HEK293 (cell line): ENCODE results near the gene TMEM212.

Experiments
- BCL11A ChIP-seq: fragments of 450-650 bp; formaldehyde crosslinking; IDR thresholded peaks from 2 replicates; pipeline ENCODE4 v1.5.1; 2016; ENCODE audit warnings: low read depth, missing biosample characterization, missing genetic modification characterization
- HOXA7 ChIP-seq: sonication (generic); formaldehyde crosslinking; IDR thresholded peaks from 2 replicates; pipeline ENCODE4 v1.8.1; 2022; ENCODE audit warnings: missing genetic modification reagents, borderline replicate concordance
- IKZF3 ChIP-seq: fragments of 450-650 bp; IDR thresholded peaks from 2 replicates; pipeline ENCODE4 v1.5.0; 2018; ENCODE audit warnings: missing biosample characterization, mild to moderate bottlenecking, missing genetic modification characterization, moderate library complexity
- KLF16 ChIP-seq: fragments of 450-650 bp; formaldehyde crosslinking; IDR thresholded peaks from 2 replicates; pipeline ENCODE4 v1.5.1; 2017; ENCODE audit warnings: missing biosample characterization, missing genetic modification characterization
- ZNF184 ChIP-seq: fragments of 450-650 bp; IDR thresholded peaks from 2 replicates; pipeline ENCODE4 v1.5.1; 2018; ENCODE audit warnings: missing biosample characterization, mild to moderate bottlenecking, missing genetic modification characterization
- ZNF292 ChIP-seq: fragments of 450-650 bp; formaldehyde crosslinking; IDR thresholded peaks from 2 replicates; pipeline ENCODE4 v1.5.1; 2016; ENCODE audit warnings: low read depth, missing biosample characterization, missing genetic modification characterization, borderline replicate concordance
- ZNF302 ChIP-seq: fragments of 450-650 bp; formaldehyde crosslinking; IDR thresholded peaks from 2 replicates; pipeline ENCODE4 v1.5.1; 2016; ENCODE audit warnings: missing biosample characterization, missing genetic modification characterization, low read depth
- ZNF324 ChIP-seq: fragments of 450-650 bp; formaldehyde crosslinking; IDR thresholded peaks from 2 replicates; pipeline ENCODE4 v1.5.1; 2016; ENCODE audit warnings: missing biosample characterization, missing genetic modification characterization
- ZNF341 ChIP-seq: fragments of 450-650 bp; formaldehyde crosslinking; IDR thresholded peaks from 2 replicates; pipeline ENCODE4; 2016; ENCODE audit warnings: low read depth, missing biosample characterization, missing genetic modification characterization
- ZNF394 ChIP-seq: fragments of 450-650 bp; formaldehyde crosslinking; IDR thresholded peaks from 2 replicates; pipeline ENCODE4 v1.5.1; 2016; ENCODE audit warnings: missing biosample characterization, missing genetic modification characterization, mild to moderate bottlenecking, moderate library complexity, borderline replicate concordance
- ZNF433 ChIP-seq: fragments of 450-650 bp; formaldehyde crosslinking; IDR thresholded peaks from 2 replicates; pipeline ENCODE4 v1.5.1; 2016; ENCODE audit warnings: missing biosample characterization, missing genetic modification characterization, low read depth
- ZNF560 ChIP-seq: fragments of 450-650 bp; formaldehyde crosslinking; IDR thresholded peaks from 2 replicates; pipeline ENCODE4 v1.5.1; 2017; ENCODE audit warnings: missing biosample characterization, missing genetic modification characterization, borderline replicate concordance
- ZNF561 ChIP-seq: fragments of 450-650 bp; IDR thresholded peaks from 2 replicates; pipeline ENCODE4 v1.5.1; 2018; ENCODE audit warnings: missing biosample characterization, missing genetic modification characterization, borderline replicate concordance
- ZNF785 ChIP-seq: fragments of 450-650 bp; formaldehyde crosslinking; IDR thresholded peaks from 2 replicates; pipeline ENCODE4 v1.5.1; 2016; ENCODE audit warnings: missing biosample characterization, missing genetic modification characterization
- ZNF843 ChIP-seq: fragments of 450-650 bp; formaldehyde crosslinking; IDR thresholded peaks from 2 replicates; pipeline ENCODE4 v1.5.1; 2016; ENCODE audit warnings: missing biosample characterization, missing genetic modification characterization
- TF ChIP-seq, protein P1 (sequence below): fragments of 450-650 bp; formaldehyde crosslinking; IDR thresholded peaks from 2 replicates; pipeline ENCODE4 v1.5.1; 2016; ENCODE audit warnings: missing biosample characterization, missing genetic modification characterization
- TF ChIP-seq, protein P2 (sequence below): fragments of 450-650 bp; IDR thresholded peaks from 2 replicates; pipeline ENCODE4 v1.5.1; 2018; ENCODE audit warnings: missing biosample characterization, mild to moderate bottlenecking, missing genetic modification characterization
- TF ChIP-seq, protein P3 (sequence below): fragments of 450-650 bp; formaldehyde crosslinking; IDR thresholded peaks from 2 replicates; pipeline ENCODE4 v1.5.1; 2016; ENCODE audit warnings: missing biosample characterization, missing genetic modification characterization, borderline replicate concordance
- TF ChIP-seq, protein P4 (sequence below): fragments of 450-650 bp; formaldehyde crosslinking; IDR thresholded peaks from 2 replicates; pipeline ENCODE4 v1.5.1; 2016; ENCODE audit warnings: missing biosample characterization, missing genetic modification characterization
- TF ChIP-seq, protein P5 (sequence below): fragments of 450-650 bp; formaldehyde crosslinking; IDR thresholded peaks from 2 replicates; pipeline ENCODE4 v1.5.1; 2016; ENCODE audit warnings: missing biosample characterization, missing genetic modification characterization
- TF ChIP-seq, protein P6 (sequence below): fragments of 450-650 bp; formaldehyde crosslinking; IDR thresholded peaks from 2 replicates; pipeline ENCODE4 v1.5.1; 2016; ENCODE audit warnings: missing biosample characterization, missing genetic modification characterization
- TF ChIP-seq, protein P7 (sequence below): fragments of 450-650 bp; formaldehyde crosslinking; IDR thresholded peaks from 2 replicates; pipeline ENCODE4 v1.5.1; 2016; ENCODE audit warnings: missing biosample characterization, missing genetic modification characterization

The TMEM212 gene

DNA sequence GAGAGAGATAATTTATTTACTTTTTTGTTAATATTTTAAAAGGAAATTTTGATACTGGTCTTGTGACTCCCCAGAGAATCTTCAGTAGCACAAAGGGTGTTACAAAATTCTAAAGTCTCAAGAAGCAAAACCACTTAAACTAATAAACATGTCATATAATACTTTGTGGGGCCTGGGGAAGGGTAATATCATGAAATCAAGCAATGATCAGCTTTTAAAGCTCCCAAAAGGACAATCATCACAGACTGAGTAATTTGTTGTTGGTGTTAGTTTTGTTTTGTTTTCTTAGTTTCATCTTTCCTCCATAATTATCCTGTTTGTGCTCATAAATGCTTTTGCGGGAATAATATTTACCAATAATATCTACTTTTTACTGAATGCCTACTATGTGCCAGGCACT, 55.0 kb downstream of the TMEM212 start (continued):
- TF ChIP-seq IKZF3 (tag by site-specific recombination) (0 out of 2 replicates have a peak, but pooled peaks have one; percentile 8), ZNF394 (tag by site-specific recombination) (no peak), ZNF292 (tag by site-specific recombination) (no peak), ZNF341 (tag by site-specific recombination) (no peak), ZNF324 (tag by site-specific recombination) (no peak), KLF16 (tag by site-specific recombination) (no peak), ZNF843 (peak; percentile 39; the same call in 1 of the 2 replicates), BCL11A (tag by site-specific recombination) (no peak), ZNF184 (tag by site-specific recombination) (no peak), HOXA7 (CRISPR knock-in tag) (no peak), ZNF433 (no peak), ZNF785 (tag by site-specific recombination) (no peak), ZNF560 (no peak), ZNF302 (tag by site-specific recombination) (no peak), ZNF561 (tag by site-specific recombination) (no peak)
- TF ChIP-seq, protein P1, sequence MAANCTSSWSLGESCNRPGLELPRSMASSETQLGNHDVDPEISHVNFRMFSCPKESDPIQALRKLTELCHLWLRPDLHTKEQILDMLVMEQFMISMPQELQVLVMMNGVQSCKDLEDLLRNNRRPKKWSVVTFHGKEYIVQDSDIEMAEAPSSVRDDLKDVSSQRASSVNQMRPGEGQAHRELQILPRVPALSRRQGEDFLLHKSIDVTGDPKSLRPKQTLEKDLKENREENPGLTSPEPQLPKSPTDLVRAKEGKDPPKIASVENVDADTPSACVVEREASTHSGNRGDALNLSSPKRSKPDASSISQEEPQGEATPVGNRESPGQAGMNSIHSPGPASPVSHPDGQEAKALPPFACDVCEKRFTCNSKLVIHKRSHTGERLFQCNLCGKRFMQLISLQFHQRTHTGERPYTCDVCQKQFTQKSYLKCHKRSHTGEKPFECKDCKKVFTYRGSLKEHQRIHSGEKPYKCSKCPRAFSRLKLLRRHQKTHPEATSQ, result no peak
- TF ChIP-seq, protein P2, sequence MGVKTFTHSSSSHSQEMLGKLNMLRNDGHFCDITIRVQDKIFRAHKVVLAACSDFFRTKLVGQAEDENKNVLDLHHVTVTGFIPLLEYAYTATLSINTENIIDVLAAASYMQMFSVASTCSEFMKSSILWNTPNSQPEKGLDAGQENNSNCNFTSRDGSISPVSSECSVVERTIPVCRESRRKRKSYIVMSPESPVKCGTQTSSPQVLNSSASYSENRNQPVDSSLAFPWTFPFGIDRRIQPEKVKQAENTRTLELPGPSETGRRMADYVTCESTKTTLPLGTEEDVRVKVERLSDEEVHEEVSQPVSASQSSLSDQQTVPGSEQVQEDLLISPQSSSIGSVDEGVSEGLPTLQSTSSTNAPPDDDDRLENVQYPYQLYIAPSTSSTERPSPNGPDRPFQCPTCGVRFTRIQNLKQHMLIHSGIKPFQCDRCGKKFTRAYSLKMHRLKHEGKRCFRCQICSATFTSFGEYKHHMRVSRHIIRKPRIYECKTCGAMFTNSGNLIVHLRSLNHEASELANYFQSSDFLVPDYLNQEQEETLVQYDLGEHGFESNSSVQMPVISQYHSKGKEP (tag by site-specific recombination), result no peak
- TF ChIP-seq, protein P3, sequence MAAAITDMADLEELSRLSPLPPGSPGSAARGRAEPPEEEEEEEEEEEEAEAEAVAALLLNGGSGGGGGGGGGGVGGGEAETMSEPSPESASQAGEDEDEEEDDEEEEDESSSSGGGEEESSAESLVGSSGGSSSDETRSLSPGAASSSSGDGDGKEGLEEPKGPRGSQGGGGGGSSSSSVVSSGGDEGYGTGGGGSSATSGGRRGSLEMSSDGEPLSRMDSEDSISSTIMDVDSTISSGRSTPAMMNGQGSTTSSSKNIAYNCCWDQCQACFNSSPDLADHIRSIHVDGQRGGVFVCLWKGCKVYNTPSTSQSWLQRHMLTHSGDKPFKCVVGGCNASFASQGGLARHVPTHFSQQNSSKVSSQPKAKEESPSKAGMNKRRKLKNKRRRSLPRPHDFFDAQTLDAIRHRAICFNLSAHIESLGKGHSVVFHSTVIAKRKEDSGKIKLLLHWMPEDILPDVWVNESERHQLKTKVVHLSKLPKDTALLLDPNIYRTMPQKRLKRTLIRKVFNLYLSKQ (tag by site-specific recombination), result no peak
- TF ChIP-seq, protein P4, sequence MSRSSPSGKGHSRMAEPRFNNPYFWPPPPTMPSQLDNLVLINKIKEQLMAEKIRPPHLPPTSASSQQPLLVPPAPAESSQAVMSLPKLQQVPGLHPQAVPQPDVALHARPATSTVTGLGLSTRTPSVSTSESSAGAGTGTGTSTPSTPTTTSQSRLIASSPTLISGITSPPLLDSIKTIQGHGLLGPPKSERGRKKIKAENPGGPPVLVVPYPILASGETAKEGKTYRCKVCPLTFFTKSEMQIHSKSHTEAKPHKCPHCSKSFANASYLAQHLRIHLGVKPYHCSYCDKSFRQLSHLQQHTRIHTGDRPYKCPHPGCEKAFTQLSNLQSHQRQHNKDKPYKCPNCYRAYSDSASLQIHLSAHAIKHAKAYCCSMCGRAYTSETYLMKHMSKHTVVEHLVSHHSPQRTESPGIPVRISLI (tag by site-specific recombination), result no peak
- TF ChIP-seq, protein P5, sequence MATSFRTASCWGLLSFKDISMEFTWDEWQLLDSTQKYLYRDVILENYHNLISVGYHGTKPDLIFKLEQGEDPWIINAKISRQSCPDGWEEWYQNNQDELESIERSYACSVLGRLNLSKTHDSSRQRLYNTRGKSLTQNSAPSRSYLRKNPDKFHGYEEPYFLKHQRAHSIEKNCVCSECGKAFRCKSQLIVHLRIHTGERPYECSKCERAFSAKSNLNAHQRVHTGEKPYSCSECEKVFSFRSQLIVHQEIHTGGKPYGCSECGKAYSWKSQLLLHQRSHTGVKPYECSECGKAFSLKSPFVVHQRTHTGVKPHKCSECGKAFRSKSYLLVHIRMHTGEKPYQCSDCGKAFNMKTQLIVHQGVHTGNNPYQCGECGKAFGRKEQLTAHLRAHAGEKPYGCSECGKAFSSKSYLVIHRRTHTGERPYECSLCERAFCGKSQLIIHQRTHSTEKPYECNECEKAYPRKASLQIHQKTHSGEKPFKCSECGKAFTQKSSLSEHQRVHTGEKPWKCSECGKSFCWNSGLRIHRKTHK (tag by site-specific recombination), result no peak
- TF ChIP-seq, protein P6, sequence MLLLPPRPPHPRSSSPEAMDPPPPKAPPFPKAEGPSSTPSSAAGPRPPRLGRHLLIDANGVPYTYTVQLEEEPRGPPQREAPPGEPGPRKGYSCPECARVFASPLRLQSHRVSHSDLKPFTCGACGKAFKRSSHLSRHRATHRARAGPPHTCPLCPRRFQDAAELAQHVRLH (tag by site-specific recombination), result no peak
- TF ChIP-seq, protein P7, sequence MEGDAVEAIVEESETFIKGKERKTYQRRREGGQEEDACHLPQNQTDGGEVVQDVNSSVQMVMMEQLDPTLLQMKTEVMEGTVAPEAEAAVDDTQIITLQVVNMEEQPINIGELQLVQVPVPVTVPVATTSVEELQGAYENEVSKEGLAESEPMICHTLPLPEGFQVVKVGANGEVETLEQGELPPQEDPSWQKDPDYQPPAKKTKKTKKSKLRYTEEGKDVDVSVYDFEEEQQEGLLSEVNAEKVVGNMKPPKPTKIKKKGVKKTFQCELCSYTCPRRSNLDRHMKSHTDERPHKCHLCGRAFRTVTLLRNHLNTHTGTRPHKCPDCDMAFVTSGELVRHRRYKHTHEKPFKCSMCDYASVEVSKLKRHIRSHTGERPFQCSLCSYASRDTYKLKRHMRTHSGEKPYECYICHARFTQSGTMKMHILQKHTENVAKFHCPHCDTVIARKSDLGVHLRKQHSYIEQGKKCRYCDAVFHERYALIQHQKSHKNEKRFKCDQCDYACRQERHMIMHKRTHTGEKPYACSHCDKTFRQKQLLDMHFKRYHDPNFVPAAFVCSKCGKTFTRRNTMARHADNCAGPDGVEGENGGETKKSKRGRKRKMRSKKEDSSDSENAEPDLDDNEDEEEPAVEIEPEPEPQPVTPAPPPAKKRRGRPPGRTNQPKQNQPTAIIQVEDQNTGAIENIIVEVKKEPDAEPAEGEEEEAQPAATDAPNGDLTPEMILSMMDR (tag by site-specific recombination), result no peak
